ENCODE data around the gene ATP2B3.

GRCh38 chrX:153564047-153564606 is 46.7 kb downstream of the ATP2B3 start:
- TF ChIP-seq GATA2 (IDR thresholded peaks at IDR 0.05; ENCODE audit: low read depth, low read length) (no peak; the same call in 1 of the 2 replicates), GATA3 (IDR thresholded peaks at IDR 0.05; ENCODE audit: low read depth, low read length) (no peak)
